Fibroblast of skin of right quadriceps (primary cell): ENCODE measurements around the gene ABCA5.

Experiments
- DNase-seq: peaks from one replicate; pipeline ENCODE4 v3.0.0-alpha.2; 2013

ABCA5 gene

GRCh38 chr17:69327060-69327831 lies at the start of gene ABCA5:
ABCA5 (minus strand) TSS chr17:69327133; CDS start chr17:69314415, 12,718 bp downstream.
- DNase-seq: peak; percentile 83

GRCh38 chr17:69375229-69375628 lies 48.3 kb upstream of the ABCA5 start:
- DNase-seq: no peak

GRCh38 chr17:69373069-69373468 lies 46.1 kb upstream of the ABCA5 start:
- DNase-seq: no peak

- no peak for DNase-seq
These were observed 40.4 kb upstream of the ABCA5 start for GRCh38 chr17:69367298-69367697.

- no peak for DNase-seq
These were observed 36.7 kb upstream of the ABCA5 start for GRCh38 chr17:69363488-69364210.

GRCh38 chr17:69361156-69361555 lies 34.2 kb upstream of the ABCA5 start:
- no peak for DNase-seq

- no peak for DNase-seq
These were observed 32.0 kb upstream of the ABCA5 start for GRCh38 chr17:69358688-69359596.

GRCh38 chr17:69357701-69358100 lies 30.8 kb upstream of the ABCA5 start:
- no peak for DNase-seq

GRCh38 chr17:69356625-69357024 lies 29.7 kb upstream of the ABCA5 start:
- DNase-seq: no peak

GRCh38 chr17:69350911-69351310 lies 24.0 kb upstream of the ABCA5 start:
- DNase-seq: no peak

GRCh38 chr17:69348429-69348828 lies 21.5 kb upstream of the ABCA5 start:
- DNase-seq: no peak

- DNase-seq: no peak
These were observed 19.8 kb upstream of the ABCA5 start for GRCh38 chr17:69346766-69347165.

GRCh38 chr17:69344939-69345338 lies 18.0 kb upstream of the ABCA5 start:
- no peak for DNase-seq

GRCh38 chr17:69342896-69343644 lies 16.1 kb upstream of the ABCA5 start:
- DNase-seq: no peak

GRCh38 chr17:69339937-69340336 lies 13.0 kb upstream of the ABCA5 start:
- DNase-seq: no peak

- no peak for DNase-seq
These were observed 10.1 kb upstream of the ABCA5 start for GRCh38 chr17:69336996-69337395.

GRCh38 chr17:69336580-69336979 lies 9.6 kb upstream of the ABCA5 start:
- DNase-seq: no peak

GRCh38 chr17:69335058-69335457 lies 8.1 kb upstream of the ABCA5 start:
- DNase-seq: peak; percentile 23

- DNase-seq: no peak
These were observed 6.6 kb upstream of the ABCA5 start for GRCh38 chr17:69333561-69333960.

GRCh38 chr17:69331756-69332155 lies 4.8 kb upstream of the ABCA5 start:
- DNase-seq: no peak

GRCh38 chr17:69326377-69327059 lies 415 bp downstream of the ABCA5 start:
- peak; percentile 10 for DNase-seq
